Activated CD8-positive, alpha-beta memory T cell treated with anti-CD3 and anti-CD28 coated beads, Interleukin-2, amount 10 ng/mL, durations not matched to agents 7 days and 5 days (primary cell): ENCODE data around the gene XYLT1. TPM values are rescaled to one million over a fixed set of nuclear protein-coding genes. Genes with fewer than 3 reads are reported as not detected.

Experiments used
- ATAC-seq: fragments of 150-1000 bp; cut with Tn5 transposase; one replicate; pipeline ENCODE4 v1.10.0; 2021; ENCODE audit warnings: moderate library complexity
- CTCF ChIA-PET: fragments of 350-600 bp; sonication (Branson Sonifier 250); formaldehyde crosslinking; loops from one replicate; lab custom pipeline; 2021; ENCODE audit warnings: antibody characterized with exemption; lab: Charles Lee
- DNase-seq: peaks from one replicate; pipeline ENCODE4 v3.0.0-alpha.2; 2020
- H3K27ac Mint-ChIP-seq: one replicate; pipeline ENCODE4 v1.8.0; 2021; ENCODE audit warnings: mild to moderate bottlenecking, mixed read lengths
- H3K27me3 Mint-ChIP-seq: one replicate; pipeline ENCODE4 v1.8.0; 2021; ENCODE audit warnings: mixed read lengths
- H3K36me3 Mint-ChIP-seq: one replicate; pipeline ENCODE4 v1.8.0; 2021; ENCODE audit warnings: mild to moderate bottlenecking, mixed read lengths
- H3K4me1 Mint-ChIP-seq: one replicate; pipeline ENCODE4 v1.8.0; 2021; ENCODE audit warnings: mixed read lengths
- H3K4me3 Mint-ChIP-seq: one replicate; pipeline ENCODE4 v1.8.0; 2021; ENCODE audit warnings: mild to moderate bottlenecking, moderate library complexity, mixed read lengths
- H3K9me3 Mint-ChIP-seq: one replicate; pipeline ENCODE4 v1.8.0; 2022; ENCODE audit warnings: low read depth, mixed read lengths
- total RNA-seq, 2 experiments: library from RNA; stranded (reverse); gene quantifications; one replicate each; pipeline ENCODE4 v1.2.3, GENCODE V29; 2021

XYLT1 gene
- total RNA-seq, 2 experiments from 2014 or later = 35.7 to 40.9 TPM

GRCh38 chr16:17408955-17409441 lies 61.8 kb downstream of the XYLT1 start:
- ATAC-seq (no peak), DNase-seq (no peak)
- Mint-ChIP-seq H3K9me3 (no peaks in the 10 kb centered on the region), H3K36me3 (peaks cover 17% of the 10 kb centered on the region), H3K4me3 (no peak overlapping the region), H3K4me1 (peaks cover 12% of the 10 kb centered on the region), H3K27ac (no peak overlapping the region), H3K27me3 (no peaks in the 10 kb centered on the region)
- CTCF ChIA-PET = interaction anchor here (1.0 kb wide), 1 partner anchor 59 kb away, joined by 3 read pairs; no protein-coding TSS in a partner anchor

- peaks cover 10% of the 10 kb centered on the region for H3K4me1 Mint-ChIP-seq
- DNase-seq = no peak
- H3K9me3 Mint-ChIP-seq = no peaks in the 10 kb centered on the region
- H3K4me3 Mint-ChIP-seq = no peak overlapping the region
- peaks cover 17% of the 10 kb centered on the region for H3K36me3 Mint-ChIP-seq
- H3K27ac Mint-ChIP-seq = no peak overlapping the region
- H3K27me3 Mint-ChIP-seq = no peaks in the 10 kb centered on the region
- no peak for ATAC-seq
- CTCF ChIA-PET = no interaction called here
These were observed 62.5 kb downstream of the XYLT1 start for GRCh38 chr16:17408296-17408695.

- Mint-ChIP-seq H3K36me3 (peaks cover 17% of the 10 kb centered on the region), H3K4me1 (peaks cover 8% of the 10 kb centered on the region), H3K27ac (no peak overlapping the region), H3K4me3 (no peak overlapping the region), H3K27me3 (no peaks in the 10 kb centered on the region), H3K9me3 (no peaks in the 10 kb centered on the region)
- ATAC-seq = no peak
- CTCF ChIA-PET = no interaction called here
- no peak for DNase-seq
These were observed 63.4 kb downstream of the XYLT1 start for GRCh38 chr16:17407321-17407720.

GRCh38 chr16:17404941-17405689 lies 65.6 kb downstream of the XYLT1 start:
- Mint-ChIP-seq H3K4me3 (no peak overlapping the region), H3K36me3 (peaks cover 9% of the 10 kb centered on the region), H3K4me1 (peaks cover 10% of the 10 kb centered on the region), H3K27me3 (no peaks in the 10 kb centered on the region), H3K27ac (no peak overlapping the region), H3K9me3 (no peaks in the 10 kb centered on the region)
- CTCF ChIA-PET = interaction anchor here (1.0 to 1.2 kb wide), 2 partner anchors 11 to 45 kb away, joined by 3 read pairs; no protein-coding TSS in a partner anchor
- no peak for DNase-seq
- no peak for ATAC-seq

- CTCF ChIA-PET = interaction anchor here (1.5 kb wide), 1 partner anchor 13 kb away, joined by 6 read pairs; no protein-coding TSS in a partner anchor
- Mint-ChIP-seq H3K9me3 (no peaks in the 10 kb centered on the region), H3K36me3 (peaks cover 4% of the 10 kb centered on the region), H3K27me3 (no peaks in the 10 kb centered on the region), H3K27ac (no peak overlapping the region), H3K4me1 (peaks cover 8% of the 10 kb centered on the region), H3K4me3 (no peak overlapping the region)
- ATAC-seq (no peak), DNase-seq (no peak)
These were observed 66.8 kb downstream of the XYLT1 start for GRCh38 chr16:17403859-17404545.

DNA sequence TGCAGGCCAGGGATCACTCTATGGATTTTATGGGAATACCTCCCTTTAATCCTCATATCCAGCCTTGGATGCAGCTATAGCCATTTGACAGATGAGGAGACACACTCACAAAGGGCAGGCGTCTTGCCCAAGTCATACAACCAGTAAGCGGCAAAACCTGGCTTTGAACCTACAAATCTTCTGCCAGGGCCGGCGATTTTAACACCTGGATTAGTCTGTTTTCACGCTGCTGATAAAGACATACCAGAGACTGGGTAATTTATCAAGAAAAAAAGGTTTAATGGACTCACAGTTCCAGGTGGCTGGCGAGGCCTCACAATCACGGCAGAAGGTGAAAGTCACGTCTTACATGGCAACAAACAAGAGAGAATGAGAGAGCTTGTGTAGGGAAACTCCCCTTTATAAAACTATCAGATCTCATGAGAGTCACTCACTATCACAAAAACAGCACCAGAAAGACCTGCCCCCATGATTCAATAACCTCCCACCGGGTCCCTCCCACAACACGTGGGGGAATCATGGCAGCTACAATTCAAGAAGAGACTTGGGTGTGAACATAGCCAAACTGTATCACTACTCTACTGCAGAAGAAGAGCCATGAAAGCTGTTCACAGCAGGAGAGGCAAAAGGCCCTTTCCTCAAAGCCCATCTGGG lies 67.5 kb downstream of the XYLT1 start:
- CTCF ChIA-PET = interaction anchor here (1.5 kb wide), 1 partner anchor 13 kb away, joined by 6 read pairs; no protein-coding TSS in a partner anchor
- H3K27ac Mint-ChIP-seq = no peak overlapping the region

DNA sequence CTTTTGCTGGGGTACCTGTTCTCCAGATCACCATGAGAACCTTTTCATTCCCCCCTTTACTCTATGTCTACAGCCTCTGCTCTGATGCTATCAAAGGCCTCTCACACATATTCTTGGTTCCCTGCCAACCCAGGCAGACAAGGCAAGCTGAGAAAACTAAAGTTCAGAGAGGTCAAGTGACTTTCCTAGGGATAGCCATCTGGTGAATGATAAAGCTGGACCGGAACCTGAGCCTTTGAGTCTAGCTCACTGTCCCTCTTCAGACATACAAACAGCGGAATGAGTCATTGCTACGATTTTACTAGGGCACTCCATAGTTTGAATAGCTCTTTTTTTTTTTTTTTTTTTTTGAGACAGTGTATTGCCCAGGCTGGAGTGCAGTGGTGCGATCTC lies 73.3 kb downstream of the XYLT1 start:
- no peaks in the 10 kb centered on the region for H3K27me3 Mint-ChIP-seq
- DNase-seq (no peak), ATAC-seq (no peak)
- no peak overlapping the region for H3K27ac Mint-ChIP-seq
- CTCF ChIA-PET = no interaction called here
- H3K4me1 Mint-ChIP-seq = peaks cover 24% of the 10 kb centered on the region
- peaks cover 6% of the 10 kb centered on the region for H3K36me3 Mint-ChIP-seq
- H3K4me3 Mint-ChIP-seq = no peak overlapping the region
- no peaks in the 10 kb centered on the region for H3K9me3 Mint-ChIP-seq

More for the DNA sequence above, 67.5 kb downstream of the XYLT1 start:
- Mint-ChIP-seq H3K4me1 (peaks cover 7% of the 10 kb centered on the region), H3K9me3 (no peaks in the 10 kb centered on the region), H3K4me3 (no peak overlapping the region), H3K27me3 (no peaks in the 10 kb centered on the region), H3K36me3 (peaks cover 4% of the 10 kb centered on the region)
- ATAC-seq = no peak
- DNase-seq = no peak

DNA sequence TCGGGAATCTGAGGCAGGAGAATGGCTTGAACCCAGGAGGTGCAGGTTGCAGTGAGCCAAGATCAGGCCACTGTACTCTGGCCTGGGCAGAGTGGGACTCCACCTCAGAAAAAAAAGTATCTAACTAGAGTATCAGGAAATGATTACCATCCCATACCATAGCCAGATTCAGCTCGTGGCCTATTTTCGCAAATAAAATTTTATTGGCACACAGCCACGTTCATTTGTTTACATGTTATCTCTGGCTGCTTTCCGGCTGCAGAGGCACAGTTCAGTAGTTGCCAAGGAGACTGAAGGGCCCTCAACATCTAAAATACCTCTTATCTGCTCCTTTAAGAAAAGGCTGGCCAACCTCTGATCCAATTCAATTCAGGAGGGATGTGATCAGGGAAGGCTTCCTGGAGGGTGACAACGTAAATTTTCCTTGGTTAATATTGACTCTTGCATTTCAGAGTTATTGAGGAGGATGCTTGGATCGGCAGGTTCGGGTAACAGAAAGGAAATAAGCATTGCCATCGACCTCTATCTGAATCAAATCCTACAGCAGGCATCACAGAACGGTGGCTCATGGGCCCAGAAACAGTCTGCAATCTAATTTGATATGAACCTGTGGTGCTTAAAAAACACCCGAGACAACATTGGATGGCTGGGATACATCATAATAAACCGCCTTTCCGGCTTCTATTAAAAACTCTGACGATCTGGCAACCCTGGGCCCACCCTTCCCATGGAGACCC lies 73.8 kb downstream of the XYLT1 start:
- no peaks in the 10 kb centered on the region for H3K27me3 Mint-ChIP-seq
- no peak overlapping the region for H3K27ac Mint-ChIP-seq
- H3K36me3 Mint-ChIP-seq = peaks cover 6% of the 10 kb centered on the region
- no peaks in the 10 kb centered on the region for H3K9me3 Mint-ChIP-seq
- ATAC-seq = no peak
- no peak overlapping the region for H3K4me3 Mint-ChIP-seq
- DNase-seq = no peak
- CTCF ChIA-PET = no interaction called here
- peaks cover 24% of the 10 kb centered on the region for H3K4me1 Mint-ChIP-seq

DNA sequence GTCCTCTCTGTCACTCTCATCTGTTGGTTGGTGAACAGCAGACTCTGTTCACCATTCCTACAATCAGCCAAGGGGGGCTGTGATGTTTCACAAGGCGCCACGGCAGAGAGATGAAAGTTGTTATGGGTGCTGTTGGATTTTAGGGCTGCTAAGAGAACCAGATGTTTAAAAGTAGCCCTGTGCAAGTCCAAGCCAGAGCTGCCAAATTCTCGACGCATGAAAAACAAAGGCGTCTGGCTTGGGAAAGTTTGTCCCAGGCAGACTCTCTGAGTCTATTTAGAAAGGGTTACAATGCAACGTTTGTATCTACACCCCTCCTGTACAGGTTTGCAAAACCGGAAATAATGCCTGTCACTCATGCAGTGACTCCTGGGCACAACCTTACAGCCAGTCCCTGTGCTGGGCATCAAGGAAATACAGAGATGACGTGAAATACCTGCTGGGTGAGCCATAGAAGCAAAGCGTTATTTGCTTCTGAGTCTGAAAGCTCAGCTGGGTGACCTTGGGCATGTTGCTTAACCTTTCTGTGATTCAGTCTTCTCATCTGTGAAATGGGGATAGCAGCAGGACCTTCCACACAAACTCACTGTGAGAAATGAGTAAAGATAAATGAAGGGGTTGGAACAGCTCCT lies 74.8 kb downstream of the XYLT1 start:
- Mint-ChIP-seq H3K9me3 (no peaks in the 10 kb centered on the region), H3K27ac (no peak overlapping the region), H3K27me3 (no peaks in the 10 kb centered on the region), H3K4me1 (peaks cover 24% of the 10 kb centered on the region), H3K4me3 (no peak overlapping the region), H3K36me3 (peaks cover 4% of the 10 kb centered on the region)
- DNase-seq (no peak), ATAC-seq (no peak)
- CTCF ChIA-PET = no interaction called here

DNA sequence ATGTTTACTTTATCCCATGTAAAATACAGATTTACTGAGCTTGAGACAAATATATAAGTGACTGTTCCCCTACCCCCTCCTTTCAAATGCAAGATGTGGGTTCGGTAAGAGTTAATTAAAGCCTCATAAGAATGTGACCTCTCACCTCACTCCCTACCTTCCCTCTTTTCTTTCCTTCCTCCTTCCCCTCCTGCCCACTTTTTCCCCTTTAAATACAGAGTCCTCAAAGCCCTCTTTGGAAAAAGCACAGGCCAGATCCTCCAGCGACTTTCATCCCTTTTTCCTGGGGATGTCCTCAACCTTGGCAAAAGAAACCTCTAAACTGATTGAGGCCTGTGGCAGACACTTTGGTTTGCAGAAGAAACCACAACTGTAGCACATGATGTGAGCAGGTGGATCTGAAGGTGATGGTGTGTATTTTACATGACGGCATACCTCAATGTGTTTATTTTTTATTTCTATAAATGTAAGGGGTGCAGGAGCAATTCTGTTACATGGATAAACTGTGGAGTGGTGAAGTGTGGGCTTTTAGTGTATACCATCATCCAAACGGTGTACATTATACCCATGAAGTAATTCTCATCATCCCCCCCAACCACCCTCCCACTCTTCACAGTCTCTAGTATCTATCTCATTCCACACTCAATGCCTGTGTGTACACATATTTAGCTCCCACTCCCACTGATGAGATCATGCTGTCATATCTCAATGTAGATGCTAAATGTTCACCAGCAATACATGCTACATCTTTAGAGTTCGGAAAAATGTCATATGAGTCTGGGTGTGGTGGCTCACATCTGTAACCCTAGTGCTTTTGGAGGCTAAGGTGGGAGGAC lies 77.7 kb downstream of the XYLT1 start:
- Mint-ChIP-seq H3K4me3 (no peak overlapping the region), H3K27me3 (no peaks in the 10 kb centered on the region), H3K36me3 (peaks cover 2% of the 10 kb centered on the region), H3K27ac (no peak overlapping the region), H3K4me1 (peaks cover 21% of the 10 kb centered on the region), H3K9me3 (no peaks in the 10 kb centered on the region)
- DNase-seq (no peak), ATAC-seq (no peak)
- CTCF ChIA-PET = interaction anchor here (1.2 kb wide), 1 partner anchor 9 kb away, joined by 3 read pairs; no protein-coding TSS in a partner anchor

DNA sequence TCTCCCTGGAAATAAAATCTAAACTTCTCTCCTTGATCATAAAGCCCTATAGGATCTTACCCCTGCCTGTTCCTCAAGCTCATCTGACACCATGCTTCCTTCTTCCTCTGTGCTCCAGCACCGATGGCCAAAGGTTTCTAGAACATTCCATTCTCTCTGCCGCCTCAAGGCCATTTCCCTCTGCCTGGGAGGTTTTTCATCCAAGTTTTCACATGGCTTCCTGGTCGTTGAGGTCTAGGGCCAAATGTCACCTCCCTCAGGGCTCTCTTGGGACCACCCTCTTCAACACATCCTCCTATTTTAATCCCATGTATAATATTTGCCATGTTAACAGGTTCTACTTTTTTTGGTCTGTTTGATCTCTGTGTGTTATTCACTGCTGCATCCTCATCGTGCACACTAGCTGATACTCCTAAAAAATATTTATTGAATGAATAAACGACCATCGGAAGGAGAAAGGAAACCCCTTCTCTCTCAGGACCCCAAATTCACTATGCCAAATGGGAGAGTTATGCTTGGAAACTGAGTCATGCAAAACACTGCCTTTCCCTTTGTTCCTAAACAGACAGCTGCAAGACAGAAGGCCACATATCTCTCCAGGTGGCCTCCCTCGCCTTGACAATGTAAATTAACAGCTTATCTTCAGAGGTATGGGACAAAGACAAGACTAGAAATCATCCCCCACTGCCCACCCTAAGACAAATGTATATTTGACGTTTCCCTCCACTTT lies 78.5 kb downstream of the XYLT1 start:
- CTCF ChIA-PET = no interaction called here
- H3K36me3 Mint-ChIP-seq = peaks cover 2% of the 10 kb centered on the region
- H3K9me3 Mint-ChIP-seq = no peaks in the 10 kb centered on the region
- no peak overlapping the region for H3K4me3 Mint-ChIP-seq
- peaks cover 18% of the 10 kb centered on the region for H3K4me1 Mint-ChIP-seq
- no peak for ATAC-seq
- no peaks in the 10 kb centered on the region for H3K27me3 Mint-ChIP-seq
- DNase-seq = no peak
- H3K27ac Mint-ChIP-seq = no peak overlapping the region
